ENCODE results near the gene LRBA. TPM values are rescaled to one million over a fixed set of nuclear protein-coding genes. Genes with fewer than 3 reads are reported as not detected.

LRBA gene
- total and polyA plus RNA-seq, 9 of the 15 experiments (the other 6 are each of a cell fraction or from before 2014, with no cell fraction given), result 24.2 to 88.7 (median 59.7) TPM

- TF ChIP-seq E4F1 (CRISPR knock-in tag; IDR thresholded peaks at IDR 0.05; ENCODE audit: borderline replicate concordance) (no peak), ASH1L (IDR thresholded peaks at IDR 0.05; ENCODE audit: borderline replicate concordance, low read depth, partially characterized antibody) (no peak), HDAC2 (IDR thresholded peaks at IDR 0.05) (no peak), MTA2 (IDR thresholded peaks at IDR 0.05; ENCODE audit: low read depth) (no peak), EZH2 (IDR thresholded peaks at IDR 0.05; ENCODE audit: borderline replicate concordance, low read depth, low read length) (no peak), ZNF518B (CRISPR knock-in tag; IDR thresholded peaks at IDR 0.05) (no peak), MEF2A (IDR thresholded peaks at IDR 0.05; ENCODE audit: control insufficient read depth, low read depth, low read length) (no peak), KLF16 (IDR thresholded peaks at IDR 0.05) (no peak)
- TF ChIP-seq, protein P1, sequence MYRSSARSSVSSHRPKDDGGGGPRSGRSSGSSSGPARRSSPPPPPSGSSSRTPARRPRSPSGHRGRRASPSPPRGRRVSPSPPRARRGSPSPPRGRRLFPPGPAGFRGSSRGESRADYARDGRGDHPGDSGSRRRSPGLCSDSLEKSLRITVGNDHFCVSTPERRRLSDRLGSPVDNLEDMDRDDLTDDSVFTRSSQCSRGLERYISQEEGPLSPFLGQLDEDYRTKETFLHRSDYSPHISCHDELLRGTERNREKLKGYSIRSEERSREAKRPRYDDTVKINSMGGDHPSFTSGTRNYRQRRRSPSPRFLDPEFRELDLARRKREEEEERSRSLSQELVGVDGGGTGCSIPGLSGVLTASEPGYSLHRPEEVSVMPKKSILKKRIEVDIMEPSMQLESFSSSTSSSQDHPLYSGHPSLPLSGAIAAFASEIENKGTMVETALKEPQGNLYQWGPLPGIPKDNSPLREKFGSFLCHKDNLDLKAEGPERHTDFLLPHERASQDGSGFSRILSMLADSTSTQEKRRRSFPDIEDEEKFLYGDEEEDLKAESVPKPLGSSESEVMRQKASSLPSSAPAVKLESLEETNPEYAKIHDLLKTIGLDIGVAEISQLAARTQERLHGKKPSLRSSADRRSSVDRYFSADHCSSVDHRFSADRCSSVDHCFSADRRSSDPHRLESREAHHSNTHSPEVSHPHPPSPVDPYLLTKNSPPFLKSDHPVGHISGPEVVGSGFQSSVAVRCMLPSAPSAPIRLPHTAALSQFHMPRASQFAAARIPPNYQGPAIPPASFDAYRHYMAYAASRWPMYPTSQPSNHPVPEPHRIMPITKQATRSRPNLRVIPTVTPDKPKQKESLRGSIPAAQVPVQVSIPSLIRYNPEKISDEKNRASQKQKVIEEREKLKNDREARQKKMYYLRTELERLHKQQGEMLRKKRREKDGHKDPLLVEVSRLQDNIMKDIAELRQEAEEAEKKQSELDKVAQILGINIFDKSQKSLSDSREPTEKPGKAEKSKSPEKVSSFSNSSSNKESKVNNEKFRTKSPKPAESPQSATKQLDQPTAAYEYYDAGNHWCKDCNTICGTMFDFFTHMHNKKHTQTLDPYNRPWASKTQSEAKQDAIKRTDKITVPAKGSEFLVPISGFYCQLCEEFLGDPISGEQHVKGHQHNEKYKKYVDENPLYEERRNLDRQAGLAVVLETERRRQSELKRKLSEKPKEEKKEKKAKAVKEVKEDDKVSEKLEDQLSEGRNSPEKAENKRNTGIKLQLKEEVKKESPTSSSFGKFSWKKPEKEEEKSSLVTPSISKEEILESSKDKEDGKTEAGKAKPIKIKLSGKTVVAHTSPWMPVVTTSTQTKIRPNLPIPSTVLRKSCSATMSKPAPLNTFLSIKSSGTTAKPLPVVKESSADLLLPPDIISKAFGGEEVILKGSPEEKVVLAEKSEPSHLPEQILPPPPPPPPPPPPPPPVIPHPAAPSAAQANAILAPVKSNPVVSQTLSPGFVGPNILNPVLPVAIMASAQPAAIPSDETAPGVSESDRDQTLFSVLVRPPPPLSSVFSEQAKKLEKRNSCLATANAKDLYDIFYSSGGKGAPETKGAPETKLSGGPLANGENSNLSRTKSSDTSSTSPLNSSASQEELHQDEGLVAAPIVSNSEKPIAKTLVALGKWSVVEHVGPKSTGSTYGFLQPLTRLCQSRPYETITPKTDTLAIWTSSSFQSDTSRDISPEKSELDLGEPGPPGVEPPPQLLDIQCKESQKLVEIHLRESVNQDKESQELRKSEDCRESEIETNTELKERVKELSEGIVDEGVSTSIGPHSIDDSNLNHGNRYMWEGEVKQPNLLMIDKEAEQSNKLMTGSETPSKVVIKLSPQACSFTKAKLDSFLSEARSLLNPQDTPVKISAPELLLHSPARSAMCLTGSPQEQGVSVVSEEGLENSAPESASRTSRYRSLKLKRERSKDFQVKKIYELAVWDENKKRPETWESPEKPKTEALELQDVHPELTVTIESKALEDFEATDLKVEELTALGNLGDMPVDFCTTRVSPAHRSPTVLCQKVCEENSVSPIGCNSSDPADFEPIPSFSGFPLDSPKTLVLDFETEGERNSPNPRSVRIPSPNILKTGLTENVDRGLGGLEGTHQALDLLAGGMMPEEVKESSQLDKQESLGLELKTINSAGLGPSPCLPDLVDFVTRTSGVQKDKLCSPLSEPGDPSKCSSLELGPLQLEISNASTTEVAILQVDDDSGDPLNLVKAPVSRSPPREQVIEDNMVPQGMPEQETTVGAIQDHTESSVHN (IDR thresholded peaks at IDR 0.05; ENCODE audit: borderline replicate concordance in 1 of 2, low read depth in 1 of 2), result no peak
Observed at GRCh38 chr4:151015459-151016347, 619 bp upstream of the LRBA start (continued).

All from K562 (cell line).